ENCODE results near the gene OSR1. TPM values are rescaled to one million over a fixed set of nuclear protein-coding genes. Genes with fewer than 3 reads are reported as not detected.

Gene OSR1
- total RNA-seq, 1 donor from 2014 or later = 5.9 TPM

DNA sequence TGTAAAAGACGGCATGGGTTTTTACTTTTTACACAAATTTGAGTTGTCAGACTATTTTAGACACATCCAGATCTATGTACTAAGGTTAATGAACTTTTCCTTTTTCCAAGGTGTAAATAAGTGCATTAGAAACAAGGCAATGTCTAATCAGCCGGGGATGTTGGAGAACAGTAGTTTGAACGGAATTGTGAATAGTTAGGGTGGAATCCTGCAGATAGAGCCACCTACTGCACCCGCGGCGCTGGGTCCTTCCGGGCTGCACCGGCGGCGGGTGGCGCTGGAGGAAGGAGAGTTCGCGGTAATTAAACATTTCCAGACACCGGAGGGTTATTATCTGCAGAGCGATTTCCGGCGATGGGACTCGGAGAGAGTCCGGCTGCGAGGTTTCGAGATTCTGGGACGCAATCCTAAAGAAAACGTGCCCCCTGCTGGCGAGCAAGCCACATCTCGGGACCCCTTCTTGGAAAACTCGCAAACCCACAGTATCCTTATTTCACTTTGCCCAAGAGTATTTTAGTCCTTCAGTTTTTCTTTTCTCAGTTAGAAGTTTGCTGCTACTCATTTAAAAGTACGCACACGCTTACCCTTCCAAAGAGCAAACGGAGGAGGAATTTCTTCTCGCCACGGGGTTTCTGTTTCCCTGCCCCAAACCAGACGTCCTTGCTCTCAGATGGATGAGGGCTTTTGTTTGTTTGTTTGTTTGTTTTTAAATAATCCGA, 4.5 kb upstream of the OSR1 start:
- no peaks in the 10 kb centered on the region for H3K27me3 ChIP-seq
- H3K9me3 ChIP-seq = no peaks in the 10 kb centered on the region
- intact Hi-C loops (cut with DNase I) = loop anchor here (5.0 to 10.0 kb wide), 2 partner anchors 928 to 976 kb away; no protein-coding TSS in a partner anchor
- no peaks in the 10 kb centered on the region for H3K36me3 ChIP-seq
- TF ChIP-seq, protein P1, sequence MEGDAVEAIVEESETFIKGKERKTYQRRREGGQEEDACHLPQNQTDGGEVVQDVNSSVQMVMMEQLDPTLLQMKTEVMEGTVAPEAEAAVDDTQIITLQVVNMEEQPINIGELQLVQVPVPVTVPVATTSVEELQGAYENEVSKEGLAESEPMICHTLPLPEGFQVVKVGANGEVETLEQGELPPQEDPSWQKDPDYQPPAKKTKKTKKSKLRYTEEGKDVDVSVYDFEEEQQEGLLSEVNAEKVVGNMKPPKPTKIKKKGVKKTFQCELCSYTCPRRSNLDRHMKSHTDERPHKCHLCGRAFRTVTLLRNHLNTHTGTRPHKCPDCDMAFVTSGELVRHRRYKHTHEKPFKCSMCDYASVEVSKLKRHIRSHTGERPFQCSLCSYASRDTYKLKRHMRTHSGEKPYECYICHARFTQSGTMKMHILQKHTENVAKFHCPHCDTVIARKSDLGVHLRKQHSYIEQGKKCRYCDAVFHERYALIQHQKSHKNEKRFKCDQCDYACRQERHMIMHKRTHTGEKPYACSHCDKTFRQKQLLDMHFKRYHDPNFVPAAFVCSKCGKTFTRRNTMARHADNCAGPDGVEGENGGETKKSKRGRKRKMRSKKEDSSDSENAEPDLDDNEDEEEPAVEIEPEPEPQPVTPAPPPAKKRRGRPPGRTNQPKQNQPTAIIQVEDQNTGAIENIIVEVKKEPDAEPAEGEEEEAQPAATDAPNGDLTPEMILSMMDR (IDR thresholded peaks at IDR 0.05) = peak; percentile 26 to 79 (median 73)
- no peak for TF ChIP-seq POLR2A (IDR thresholded peaks at IDR 0.05)
- TF ChIP-seq POLR2AphosphoS5 (IDR thresholded peaks at IDR 0.05; ENCODE audit: insufficient read depth in 1 of 2, low read depth in 1 of 2) = peak; percentile 9 to 62
- peak overlapping the region; percentile 55 to 67 for H3K4me3 ChIP-seq
- peak in 1 of 2 donors; percentile 89 for DNase-seq (ENCODE audit: extremely low spot score in 2 of 2)
- H3K27ac ChIP-seq = peak overlapping the region; percentile 51
- H3K4me1 ChIP-seq = peaks cover 22% of the 10 kb centered on the region

DNA sequence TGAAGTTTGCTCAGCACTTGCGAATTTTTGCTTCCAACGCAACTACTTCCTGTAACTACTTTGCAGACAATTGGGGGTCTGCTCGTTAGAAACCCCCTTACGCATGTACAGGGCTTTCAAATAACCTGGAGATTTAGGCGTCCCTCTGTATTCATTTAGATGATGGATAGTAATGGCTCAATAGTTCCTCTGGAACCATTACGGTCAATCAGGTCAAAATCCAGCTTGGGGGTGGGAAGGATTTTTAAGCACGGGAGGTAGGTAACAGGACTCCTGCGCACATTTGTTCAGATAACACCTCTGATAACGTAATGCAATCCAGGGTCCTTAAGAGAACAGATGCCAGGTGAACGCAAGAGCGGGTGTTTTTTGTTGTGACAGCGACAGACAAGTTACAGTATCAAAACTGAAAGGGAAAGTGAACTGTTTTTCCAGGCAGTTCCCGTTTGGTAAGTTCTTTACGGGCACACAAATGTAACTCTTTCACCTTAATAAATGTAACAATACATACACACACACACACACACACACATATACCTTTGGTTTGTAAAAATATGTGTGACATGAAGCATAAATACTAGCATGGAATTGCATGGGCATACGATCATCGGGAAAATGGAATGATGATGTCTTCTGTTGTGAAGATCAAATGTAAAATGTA, 3.8 kb upstream of the OSR1 start:
- Histone ChIP-seq H3K4me3 (peak overlapping the region; percentile 55 to 67), H3K27ac (peak overlapping the region; percentile 51), H3K9me3 (no peaks in the 10 kb centered on the region), H3K36me3 (no peaks in the 10 kb centered on the region), H3K27me3 (no peaks in the 10 kb centered on the region), H3K4me1 (peaks cover 22% of the 10 kb centered on the region)
- no peak for TF ChIP-seq POLR2AphosphoS5 (IDR thresholded peaks at IDR 0.05; ENCODE audit: insufficient read depth in 1 of 2, low read depth in 1 of 2)
- no peak for TF ChIP-seq POLR2A (IDR thresholded peaks at IDR 0.05)
- TF ChIP-seq, protein P1 (IDR thresholded peaks at IDR 0.05) = no peak
- DNase-seq (ENCODE audit: extremely low spot score in 2 of 2) = no peak
- intact Hi-C loops (cut with DNase I) = loop anchor here (5.0 to 10.0 kb wide), 2 partner anchors 927 to 975 kb away; no protein-coding TSS in a partner anchor

DNA sequence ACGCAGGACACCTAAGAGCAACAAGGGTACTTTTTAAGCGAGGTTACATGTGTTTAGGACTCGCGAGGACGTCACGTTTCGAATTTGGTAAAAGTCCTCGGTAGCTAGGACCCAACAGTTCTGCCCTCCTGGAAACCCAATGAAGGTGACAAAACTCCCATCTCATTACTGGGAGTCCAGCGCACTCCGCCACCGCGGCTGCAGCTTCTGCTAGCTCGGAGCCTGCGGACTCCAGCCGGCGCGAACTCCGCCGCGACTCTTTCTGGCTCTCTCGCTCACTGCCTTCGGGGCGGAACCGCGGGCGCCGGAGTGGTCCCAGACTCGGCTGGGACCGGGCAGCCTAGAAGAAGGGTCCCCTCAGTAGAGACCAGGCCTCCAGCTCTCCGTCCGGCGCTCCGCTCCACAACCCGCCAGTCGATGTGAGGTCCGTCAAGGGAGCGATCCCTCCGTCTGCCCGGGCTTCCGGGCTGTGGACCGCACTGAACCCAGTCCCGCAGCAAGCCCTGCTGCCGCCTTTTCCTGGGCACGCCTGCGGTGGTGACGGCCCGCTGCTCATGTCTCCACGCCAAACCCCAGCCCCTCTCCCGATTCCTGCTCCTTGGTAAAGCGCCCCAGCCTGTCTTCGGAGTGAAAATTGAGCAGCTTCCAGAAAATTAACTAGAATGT, 3.0 kb upstream of the OSR1 start:
- Histone ChIP-seq H3K9me3 (no peaks in the 10 kb centered on the region), H3K4me1 (peaks cover 22% of the 10 kb centered on the region)

DNA sequence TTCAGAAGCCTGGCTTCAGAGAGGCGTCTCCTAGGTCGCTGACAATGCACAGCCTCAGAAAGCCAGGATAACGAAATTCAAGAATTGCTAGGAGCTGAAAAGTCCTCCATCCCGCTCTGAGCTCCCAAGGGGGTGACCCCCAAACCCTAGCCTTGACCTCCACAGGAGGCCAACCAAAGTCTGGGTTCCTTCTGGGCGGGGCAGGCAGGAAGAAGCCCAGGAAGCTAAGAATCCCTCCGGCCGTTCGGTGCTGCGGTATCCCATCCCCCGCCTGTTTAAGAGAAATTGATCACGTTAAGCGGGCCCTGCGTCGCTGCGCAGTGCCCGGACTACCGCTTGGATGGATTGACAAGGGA, 2.5 kb upstream of the OSR1 start:
- intact Hi-C loops (cut with DNase I) = loop anchor here (2.0 to 10.0 kb wide), 3 partner anchors 608 to 974 kb away; no protein-coding TSS in a partner anchor
- H3K36me3 ChIP-seq = no peaks in the 10 kb centered on the region
- H3K4me1 ChIP-seq = peaks cover 22% of the 10 kb centered on the region
- TF ChIP-seq, protein P1 (IDR thresholded peaks at IDR 0.05) = no peak
- TF ChIP-seq POLR2A (IDR thresholded peaks at IDR 0.05) (no peak), POLR2AphosphoS5 (IDR thresholded peaks at IDR 0.05; ENCODE audit: insufficient read depth in 1 of 2, low read depth in 1 of 2) (no peak)
- DNase-seq (ENCODE audit: extremely low spot score in 2 of 2) = no peak
- peak overlapping the region in 1 of 2 donors; percentile 67 for H3K4me3 ChIP-seq
- H3K27me3 ChIP-seq = no peaks in the 10 kb centered on the region
- no peak overlapping the region for H3K27ac ChIP-seq
- H3K9me3 ChIP-seq = no peaks in the 10 kb centered on the region

More for the DNA sequence above, 3.0 kb upstream of the OSR1 start:
- no peak for TF ChIP-seq POLR2A (IDR thresholded peaks at IDR 0.05)
- TF ChIP-seq, protein P1 (IDR thresholded peaks at IDR 0.05) = no peak
- TF ChIP-seq POLR2AphosphoS5 (IDR thresholded peaks at IDR 0.05; ENCODE audit: insufficient read depth in 1 of 2, low read depth in 1 of 2) = no peak
- Histone ChIP-seq H3K27ac (no peak overlapping the region), H3K4me3 (peak overlapping the region; percentile 55 to 67), H3K27me3 (no peaks in the 10 kb centered on the region), H3K36me3 (no peaks in the 10 kb centered on the region)
- no peak for DNase-seq (ENCODE audit: extremely low spot score in 2 of 2)
- intact Hi-C loops (cut with DNase I) = loop anchor here (2.0 to 10.0 kb wide), 3 partner anchors 609 to 974 kb away; no protein-coding TSS in a partner anchor
